ENCODE measurements around the gene INPP4B.
"Not testable (repeated sequence)": the region's sequence is repeated elsewhere in the genome, so short reads cannot be mapped to it uniquely, and the experiment has no call there.

The INPP4B gene

GRCh38 chr4:142405021-142405694 lies 440.9 kb downstream of the INPP4B start:
- DNase-seq: peak; percentile 79

GRCh38 chr4:142404191-142404611 lies 441.9 kb downstream of the INPP4B start:
- DNase-seq: peak; percentile 41

GRCh38 chr4:142402900-142403299 lies 443.2 kb downstream of the INPP4B start:
- DNase-seq: peak; percentile 18

GRCh38 chr4:142402156-142402555 lies 443.9 kb downstream of the INPP4B start:
- no peak for DNase-seq

- DNase-seq: not testable (repeated sequence)
Observed at GRCh38 chr4:142397364-142397991, 448.6 kb downstream of the INPP4B start.

- no peak for DNase-seq
Observed at GRCh38 chr4:142396279-142396678, 449.8 kb downstream of the INPP4B start.

- no peak for DNase-seq
Observed at GRCh38 chr4:142393127-142393526, 453.0 kb downstream of the INPP4B start.

GRCh38 chr4:142386856-142387255 lies 459.2 kb downstream of the INPP4B start:
- no peak for DNase-seq

GRCh38 chr4:142386449-142386848 lies 459.7 kb downstream of the INPP4B start:
- no peak for DNase-seq

- DNase-seq: no peak
Observed at GRCh38 chr4:142383800-142384470, 462.2 kb downstream of the INPP4B start.

- DNase-seq: no peak
Observed at GRCh38 chr4:142383354-142383753, 462.7 kb downstream of the INPP4B start.

- no peak for DNase-seq
Observed at GRCh38 chr4:142380052-142380602, 466.0 kb downstream of the INPP4B start.

- DNase-seq: no peak
Observed at GRCh38 chr4:142379277-142380051, 466.6 kb downstream of the INPP4B start.

GRCh38 chr4:142378179-142378578 lies 467.9 kb downstream of the INPP4B start:
- no peak for DNase-seq

GRCh38 chr4:142377342-142378091 lies 468.6 kb downstream of the INPP4B start:
- no peak for DNase-seq

GRCh38 chr4:142376204-142376603 lies 469.9 kb downstream of the INPP4B start:
- DNase-seq: no peak

GRCh38 chr4:142373610-142374009 lies 472.5 kb downstream of the INPP4B start:
- DNase-seq: no peak

- no peak for DNase-seq
Observed at GRCh38 chr4:142372530-142373260, 473.4 kb downstream of the INPP4B start.

- no peak for DNase-seq
Observed at GRCh38 chr4:142369141-142369540, 477.0 kb downstream of the INPP4B start.

GRCh38 chr4:142367418-142368180 lies 478.5 kb downstream of the INPP4B start:
- peak; percentile 24 for DNase-seq

GRCh38 chr4:142366769-142367181 lies 479.3 kb downstream of the INPP4B start:
- DNase-seq: no peak
